K562 (cell line): ENCODE results near the gene CNPY2. TPM values are rescaled to one million over a fixed set of nuclear protein-coding genes. Genes with fewer than 3 reads are reported as not detected.

ENCODE experiments used
- ELK3 ChIP-seq: fragments of 450-650 bp; formaldehyde crosslinking; IDR thresholded peaks from 2 replicates; pipeline ENCODE4 v1.4.0; 2020; ENCODE audit warnings: mild to moderate bottlenecking
- MAFK ChIP-seq: IDR thresholded peaks from 2 replicates; pipeline ENCODE4 v1.6.1; 2011; ENCODE audit warnings: low read length, improper control_type of control experiment
- RBFOX2 ChIP-seq: fragments of 200-400 bp; formaldehyde crosslinking; IDR thresholded peaks from 2 replicates; pipeline ENCODE4 v1.6.1; 2017; ENCODE audit warnings: low read depth, mild to moderate bottlenecking, low read length, moderate library complexity
- SMARCA5 ChIP-seq: fragments of 450-650 bp; IDR thresholded peaks from 2 replicates; pipeline ENCODE4 v1.6.1; 2016
- SPI1 ChIP-seq: IDR thresholded peaks from 2 replicates; pipeline ENCODE4 v1.6.1; 2011; ENCODE audit warnings: low read depth, low read length, control low read depth, borderline replicate concordance
- ZNF263 ChIP-seq: sonication (generic); formaldehyde crosslinking; IDR thresholded peaks from 2 replicates; pipeline ENCODE4 v1.8.0; 2022; ENCODE audit warnings: mild to moderate bottlenecking, missing genetic modification reagents, borderline replicate concordance
- ZNF280A ChIP-seq: fragments of 450-650 bp; IDR thresholded peaks from 2 replicates; pipeline ENCODE4 v1.6.1; 2018; ENCODE audit warnings: mild to moderate bottlenecking, low read depth; ENCODE audit not compliant: partially characterized antibody
- ZNF407 ChIP-seq: fragments of 450-650 bp; IDR thresholded peaks from 2 replicates; pipeline ENCODE4 v1.6.1; 2016; ENCODE audit warnings: low read depth
- ZNF408 ChIP-seq: fragments of 250-450 bp; sonication (Bioruptor Pico); IDR thresholded peaks from 2 replicates; pipeline ENCODE4 v1.4.0; 2020; ENCODE audit warnings: low read depth, mild to moderate bottlenecking, moderate library complexity
- polyA plus RNA-seq, 8 experiments: library from polyadenylated mRNA; depleted of rRNA in 4 of 8; stranded (reverse) in 5 of 8; unstranded in 3 of 8; fragments of >200 nt; fragmentation: Nextera tagmentation in 2 of 8; fragmentation: Illumina TruSeq in 1 of 8; extraction: Ambion mirVana in 2 of 8; extraction: Trizol in 1 of 8; gene quantifications; 2 replicates each; pipeline versions ENCODE4 v1.2.1 to v1.2.3, GENCODE V29; 2011 to 2014; ENCODE audit warnings: inconsistent platforms in 1 of 8, missing spikeins in 1 of 8
- total RNA-seq, 7 experiments: library from RNA; depleted of rRNA in 6 of 7; stranded (reverse); fragments of >200 nt in 6 of 7; fragmentation: Illumina TruSeq in 2 of 7; extraction: Trizol in 2 of 7; gene quantifications; 2 replicates each; pipeline versions ENCODE4 v1.2.1 to v1.2.3, GENCODE V29; 2011 to 2021; ENCODE audit warnings: low replicate concordance in 1 of 7

Gene CNPY2
- total and polyA plus RNA-seq, 9 of the 15 experiments (the other 6 are each of a cell fraction or from before 2014, with no cell fraction given): 33.8 to 190 (median 138) TPM

GRCh38 chr12:56299853-56300643, 15.7 kb downstream of the CNPY2 start, which contains the start of gene CS (continued):
- no peak for TF ChIP-seq ZNF407
- no peak for TF ChIP-seq SMARCA5
- TF ChIP-seq ZNF280A: no peak
- TF ChIP-seq ZNF263 (CRISPR knock-in tag): 0 out of 2 replicates have a peak, but pooled peaks have one; percentile 14
- no peak for TF ChIP-seq ZNF408
- TF ChIP-seq MAFK: no peak
- peak; percentile 98 for TF ChIP-seq RBFOX2
- no peak for TF ChIP-seq ELK3
- 0 out of 2 replicates have a peak, but pooled peaks have one; percentile 24 for TF ChIP-seq SPI1
